SW480 (cell line): ENCODE data around the gene ARHGEF28.

ENCODE experiments used
- DNase-seq: peaks from one replicate; pipeline ENCODE4 v3.0.0-alpha.2; 2016; ENCODE audit warnings: low spot score

ARHGEF28 gene

GRCh38 chr5:73698011-73698410 is 72.0 kb downstream of the ARHGEF28 start:
- DNase-seq = no peak

GRCh38 chr5:73701566-73701965 is 75.6 kb downstream of the ARHGEF28 start:
- DNase-seq = no peak

DNA sequence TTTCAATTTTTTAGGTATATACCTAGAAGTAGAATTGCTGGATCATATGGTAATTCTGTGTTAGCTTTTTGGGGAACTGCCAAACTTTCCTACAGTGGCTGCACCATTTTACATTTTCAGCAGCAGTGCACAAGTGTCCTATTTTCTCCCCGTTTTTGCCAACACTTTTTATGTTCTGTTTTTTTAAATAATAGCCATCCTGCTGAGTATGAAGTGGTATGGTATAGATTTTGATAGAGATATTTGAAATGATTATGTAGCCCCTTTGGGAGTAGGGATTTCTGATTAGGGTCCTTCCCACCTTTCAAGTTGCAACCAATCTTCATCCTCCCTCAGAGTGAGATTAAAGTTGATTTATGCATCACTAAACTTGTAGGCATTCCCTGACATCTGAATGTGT is 76.5 kb downstream of the ARHGEF28 start:
- no peak for DNase-seq

DNA sequence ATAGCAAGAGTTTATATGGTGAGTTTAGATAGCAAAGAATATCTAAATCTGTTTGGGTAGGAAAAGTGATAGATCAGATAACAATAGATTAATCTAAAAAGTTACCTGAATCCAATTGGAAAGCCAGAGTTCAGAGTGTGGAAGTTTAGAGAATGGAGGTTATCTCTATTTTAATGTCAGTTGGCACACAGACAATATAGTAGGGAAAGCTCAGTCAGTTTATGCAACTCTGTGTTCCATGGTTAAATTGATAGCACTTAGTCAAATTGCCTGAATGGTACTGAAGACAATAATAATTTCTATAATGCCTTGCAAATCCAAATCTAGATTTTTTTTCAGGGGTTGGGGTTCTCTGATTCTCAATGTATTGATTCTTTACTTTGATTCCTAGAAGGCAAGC is 77.0 kb downstream of the ARHGEF28 start:
- no peak for DNase-seq

DNA sequence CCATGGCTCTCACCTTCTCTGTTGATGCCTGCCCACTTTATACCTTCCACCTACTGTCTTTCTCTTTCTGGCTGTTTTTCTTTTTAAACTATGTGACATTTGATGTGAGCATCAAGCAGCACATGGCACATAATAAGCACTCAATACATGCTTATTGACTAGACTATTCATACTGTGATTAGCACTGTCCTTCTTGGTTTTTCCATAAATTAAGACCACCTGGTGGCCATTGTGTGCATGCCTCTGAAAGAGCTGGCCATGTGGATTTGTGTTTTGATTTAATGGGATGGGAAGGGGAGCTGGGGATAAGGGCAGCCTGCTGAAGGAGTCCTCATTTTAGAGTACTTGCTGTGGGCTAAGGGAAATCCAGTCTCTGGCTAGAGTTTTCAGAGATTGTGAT is 79.4 kb downstream of the ARHGEF28 start:
- DNase-seq = no peak

- DNase-seq = no peak
Observed at GRCh38 chr5:73706963-73707362, 81.0 kb downstream of the ARHGEF28 start.

GRCh38 chr5:73709536-73710129 is 83.6 kb downstream of the ARHGEF28 start:
- DNase-seq = no peak

- DNase-seq = no peak
Observed at GRCh38 chr5:73716284-73716808, 90.3 kb downstream of the ARHGEF28 start.

GRCh38 chr5:73718762-73719161 is 92.8 kb downstream of the ARHGEF28 start:
- no peak for DNase-seq

DNA sequence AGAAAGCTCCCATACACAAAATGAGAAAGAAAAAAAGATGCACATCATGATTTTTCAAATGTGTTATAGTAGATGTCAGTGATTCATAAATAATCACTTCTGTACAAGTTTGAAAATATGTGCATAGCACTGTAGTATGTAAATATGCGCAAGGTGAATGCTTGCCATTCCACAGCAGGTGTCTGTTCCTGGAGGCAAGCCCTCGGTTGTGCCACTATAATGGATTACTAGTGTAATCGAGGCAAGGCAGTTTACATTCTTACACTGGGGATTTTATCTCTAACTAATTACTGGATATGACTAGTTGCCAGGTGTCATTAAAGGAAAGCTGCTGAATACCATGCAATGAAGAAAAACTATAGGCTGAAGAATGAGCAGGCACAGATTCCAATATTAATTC is 93.6 kb downstream of the ARHGEF28 start:
- no peak for DNase-seq

GRCh38 chr5:73722231-73722630 is 96.2 kb downstream of the ARHGEF28 start:
- no peak for DNase-seq

DNA sequence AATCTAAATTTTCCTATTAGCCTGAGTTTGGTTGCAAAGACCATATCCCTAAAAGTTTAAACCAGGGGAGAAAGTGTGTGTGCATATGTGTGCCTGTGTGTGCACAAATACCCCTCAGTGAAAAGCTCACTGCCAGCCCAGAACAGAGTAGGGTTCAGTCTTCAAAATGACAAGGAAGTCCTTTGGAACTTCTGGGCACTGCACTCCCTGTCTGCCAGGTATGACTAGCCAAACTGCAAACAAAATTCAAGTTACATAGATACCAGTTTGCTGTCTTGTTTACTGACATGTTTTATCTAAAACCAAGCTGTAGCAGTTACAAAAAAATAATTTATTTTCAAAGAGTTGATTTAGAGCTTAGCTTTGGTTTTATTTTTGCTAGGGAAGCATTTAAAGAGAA is 100.1 kb downstream of the ARHGEF28 start:
- no peak for DNase-seq

DNA sequence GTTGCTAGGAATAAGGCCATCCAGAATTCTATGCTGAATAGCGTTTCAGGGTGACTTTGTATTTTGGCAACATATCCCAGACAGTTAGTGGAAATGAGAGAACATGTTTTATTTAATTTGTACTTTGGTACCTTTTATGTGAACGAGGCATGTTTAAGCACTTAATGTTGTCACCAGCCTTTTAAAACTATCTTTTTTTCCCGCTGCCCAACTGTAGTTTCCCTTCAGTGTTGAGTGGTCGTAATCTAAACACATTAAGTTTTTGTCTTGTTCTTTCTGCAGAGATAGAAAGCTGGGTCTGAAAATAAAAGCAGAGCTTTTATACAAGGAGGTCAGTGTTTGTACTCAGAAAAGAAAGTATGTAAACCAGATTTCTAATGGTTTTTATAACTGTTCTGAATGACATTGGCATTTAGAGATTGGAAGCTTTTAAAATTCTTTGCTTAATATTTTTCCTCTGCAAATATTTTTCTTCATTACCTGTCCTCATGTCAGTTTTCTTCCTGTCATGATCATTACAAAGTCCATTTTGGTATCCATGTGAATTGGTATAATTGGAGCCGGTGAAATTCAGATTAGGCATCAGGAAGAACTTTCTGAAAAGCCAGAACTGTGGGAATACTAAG is 100.7 kb downstream of the ARHGEF28 start:
- DNase-seq = no peak

DNA sequence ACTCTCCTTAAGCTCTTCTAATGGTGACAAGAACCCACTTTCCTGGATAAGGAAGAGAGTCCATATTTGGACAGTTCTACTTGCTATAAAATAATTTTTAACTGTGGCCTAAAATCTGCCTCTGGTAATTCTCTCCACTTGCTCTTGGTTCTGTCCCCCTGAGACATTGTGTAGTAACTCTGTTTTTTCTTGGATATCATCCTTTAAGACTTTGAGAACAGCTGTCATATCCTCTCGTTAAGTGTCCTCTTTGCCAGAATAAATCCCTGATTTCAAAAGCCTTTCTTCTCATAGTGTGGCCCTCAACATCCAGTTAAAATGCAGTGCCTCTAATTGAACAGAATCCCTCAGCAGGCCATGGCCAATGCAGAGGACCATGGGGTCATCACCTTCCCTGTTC is 101.5 kb downstream of the ARHGEF28 start:
- DNase-seq = no peak

- DNase-seq = no peak
Observed at GRCh38 chr5:73728493-73729273, 102.7 kb downstream of the ARHGEF28 start.

DNA sequence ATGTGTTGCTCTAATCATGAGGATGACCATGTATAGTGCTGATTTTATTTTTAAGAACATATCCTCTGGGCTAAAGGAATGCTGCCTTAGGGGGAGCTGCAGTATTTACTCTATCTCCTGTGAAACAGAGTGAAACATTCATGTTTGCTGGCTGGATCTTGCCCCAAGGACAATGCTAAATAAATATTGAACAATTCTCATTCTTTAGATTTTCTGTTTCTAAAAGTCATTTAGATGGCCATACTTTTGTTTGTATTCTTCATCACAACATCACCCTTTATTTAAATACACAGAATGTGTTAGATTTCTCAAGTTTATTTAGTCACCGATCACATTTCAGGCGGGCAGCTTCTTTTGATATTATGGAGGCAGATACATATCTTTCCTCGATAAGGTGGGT is 103.3 kb downstream of the ARHGEF28 start:
- no peak for DNase-seq

DNA sequence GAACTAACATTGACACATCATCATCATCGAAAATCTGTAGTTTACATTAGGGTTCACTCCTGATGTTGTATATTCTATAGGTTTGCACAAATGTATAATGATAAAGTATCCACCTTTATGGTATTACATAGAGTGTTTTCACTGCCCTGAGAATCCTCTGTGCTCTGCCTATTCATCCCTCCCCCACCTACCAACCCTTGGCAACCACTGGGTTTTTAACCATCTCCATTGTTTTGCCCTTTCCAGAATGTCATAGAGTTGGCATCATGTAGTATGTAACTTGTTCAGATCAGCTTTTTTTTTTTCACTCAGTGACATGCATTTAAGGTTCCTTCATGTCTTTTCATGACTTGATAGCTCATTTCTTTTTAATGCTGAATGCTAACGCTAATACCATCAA is 106.0 kb downstream of the ARHGEF28 start:
- DNase-seq = no peak

DNA sequence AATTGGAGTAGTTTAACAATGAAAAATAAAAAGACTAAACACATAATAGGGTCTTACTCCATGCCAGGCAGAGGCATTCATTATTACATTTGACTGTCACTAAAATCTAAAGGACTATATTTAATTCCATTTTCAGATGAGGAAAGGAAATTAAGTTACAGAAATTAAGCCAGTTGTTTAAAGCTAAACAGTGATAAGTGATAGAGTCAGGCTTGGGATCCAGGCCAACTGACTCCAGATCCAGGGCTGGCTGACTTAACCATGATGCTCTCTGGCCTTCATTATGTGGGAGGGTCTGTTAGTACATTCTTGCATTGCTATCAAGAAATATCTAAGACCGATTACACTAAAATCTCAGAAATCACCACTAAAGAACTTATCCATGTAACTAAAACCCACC is 107.2 kb downstream of the ARHGEF28 start:
- DNase-seq = no peak

DNA sequence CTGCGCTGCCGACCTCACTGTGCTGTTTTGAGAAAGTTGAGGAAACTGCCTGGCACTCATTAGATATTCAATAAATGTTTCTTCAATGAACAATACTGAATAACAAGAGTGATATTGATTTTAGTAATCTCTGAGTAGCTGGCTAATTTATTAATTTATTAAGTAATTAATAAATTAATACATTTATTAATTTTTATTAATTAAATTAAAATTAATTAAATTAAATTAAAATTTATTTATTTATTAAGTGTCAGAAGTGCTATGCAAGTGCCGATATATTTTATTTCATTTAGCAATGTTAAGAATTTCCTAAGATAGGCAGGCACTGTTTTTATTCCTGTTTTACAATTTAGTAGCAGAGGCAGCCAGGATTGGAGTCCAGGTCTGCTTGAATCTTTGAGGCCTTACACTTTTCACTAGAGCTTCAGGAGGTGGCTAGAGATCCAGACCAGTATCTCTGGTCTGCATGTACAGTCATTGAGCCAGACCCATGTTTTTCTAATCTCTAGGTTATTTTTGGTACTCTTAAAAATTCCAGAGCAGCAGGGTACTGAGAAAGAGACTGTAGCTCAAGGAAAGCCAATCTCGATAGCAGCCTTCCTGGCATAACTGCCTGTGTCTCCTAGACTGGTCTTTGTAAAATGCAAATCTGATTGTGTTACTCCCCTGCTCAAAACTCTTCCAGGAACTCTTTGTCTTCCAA is 109.2 kb downstream of the ARHGEF28 start:
- no peak for DNase-seq

DNA sequence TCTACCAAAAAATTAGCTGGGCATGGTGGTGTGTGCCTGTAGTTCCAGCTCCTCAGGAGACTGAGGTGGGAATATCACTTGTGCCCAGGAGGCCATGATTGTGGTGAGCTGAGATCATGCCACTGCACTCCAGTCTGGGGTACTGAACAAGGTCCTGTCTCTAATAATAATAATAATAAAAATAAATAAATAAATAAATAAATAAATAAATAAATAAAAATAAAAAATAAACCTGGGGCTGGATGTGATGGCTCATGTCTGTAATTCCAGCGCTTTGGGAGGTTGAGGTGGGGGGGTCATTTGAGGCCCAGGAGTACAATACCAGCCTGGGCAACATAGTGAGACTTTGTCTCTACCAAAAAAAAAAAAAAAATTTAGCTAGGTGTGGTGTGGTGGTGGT is 113.7 kb downstream of the ARHGEF28 start:
- DNase-seq = no peak

GRCh38 chr5:73740274-73740790 is 114.3 kb downstream of the ARHGEF28 start:
- no peak for DNase-seq

- no peak for DNase-seq
Observed at GRCh38 chr5:73743161-73743560, 117.2 kb downstream of the ARHGEF28 start.
